ENCODE measurements around the gene ZNF473.

ZNF473 gene

GRCh38 chr19:49981603-49982593 lies 43.9 kb upstream of the ZNF473 start:
- H3K4me3 ChIP-seq (ENCODE audit: low read depth, low read length), result no peak overlapping the region
- ChIA-PET CTCF (interaction anchor here (1.1 to 7.8 kb wide), 5 partner anchors 11 to 45 kb away, joined by 3 to 72 read pairs (median 6); no protein-coding TSS in a partner anchor), POLR2A (no interaction called here)
- no peak for DNase-seq (ENCODE audit: low read depth, low spot score)
- TF ChIP-seq CTCF (IDR thresholded peaks at IDR 0.05; ENCODE audit: insufficient read depth, low read length, missing control alignments), result no peak

- DNase-seq (ENCODE audit: low read depth, low spot score), result no peak
- no peak overlapping the region for H3K4me3 ChIP-seq (ENCODE audit: low read depth, low read length)
- POLR2A ChIA-PET, result no interaction called here
- CTCF ChIA-PET, result interaction anchor here (0.7 to 7.8 kb wide), 12 partner anchors 10 to 71 kb away, joined by 3 to 72 read pairs (median 6); no protein-coding TSS in a partner anchor
- peak; percentile 78 for TF ChIP-seq CTCF (IDR thresholded peaks at IDR 0.05; ENCODE audit: insufficient read depth, low read length, missing control alignments)
Observed at GRCh38 chr19:49983645-49984229, 42.1 kb upstream of the ZNF473 start.

GRCh38 chr19:49984491-49984890 lies 41.3 kb upstream of the ZNF473 start:
- CTCF ChIA-PET, result interaction anchor here (1.3 to 7.8 kb wide), 8 partner anchors 9 to 48 kb away, joined by 4 to 72 read pairs (median 8); no protein-coding TSS in a partner anchor
- H3K4me3 ChIP-seq (ENCODE audit: low read depth, low read length), result no peak overlapping the region
- no peak for DNase-seq (ENCODE audit: low read depth, low spot score)
- POLR2A ChIA-PET, result no interaction called here
- no peak for TF ChIP-seq CTCF (IDR thresholded peaks at IDR 0.05; ENCODE audit: insufficient read depth, low read length, missing control alignments)

- no peak overlapping the region for H3K4me3 ChIP-seq (ENCODE audit: low read depth, low read length)
- no peak for TF ChIP-seq CTCF (IDR thresholded peaks at IDR 0.05; ENCODE audit: insufficient read depth, low read length, missing control alignments)
- no peak for DNase-seq (ENCODE audit: low read depth, low spot score)
- POLR2A ChIA-PET, result no interaction called here
- CTCF ChIA-PET, result interaction anchor here (0.8 to 7.8 kb wide), 9 partner anchors 9 to 49 kb away, joined by 3 to 72 read pairs (median 4); no protein-coding TSS in a partner anchor
Observed at GRCh38 chr19:49985871-49986270, 39.9 kb upstream of the ZNF473 start.

GRCh38 chr19:49986354-49986753 lies 39.5 kb upstream of the ZNF473 start:
- H3K4me3 ChIP-seq (ENCODE audit: low read depth, low read length), result no peak overlapping the region
- CTCF ChIA-PET, result interaction anchor here (0.9 to 7.8 kb wide), 5 partner anchors 16 to 150 kb away, joined by 3 to 72 read pairs (median 3); no protein-coding TSS in a partner anchor
- POLR2A ChIA-PET, result no interaction called here

More at GRCh38 chr19:49986354-49986753, 39.5 kb upstream of the ZNF473 start:
- no peak for DNase-seq (ENCODE audit: low read depth, low spot score)
- TF ChIP-seq CTCF (IDR thresholded peaks at IDR 0.05; ENCODE audit: insufficient read depth, low read length, missing control alignments), result no peak
